Naive B cell (primary cell): ENCODE measurements around the gene AXL. TPM values are rescaled to one million over a fixed set of nuclear protein-coding genes. Genes with fewer than 3 reads are reported as not detected.

Experiments
- ATAC-seq, 2 donors: fragments of 150-1000 bp; cut with Tn5 transposase; 2 replicates each; pipeline ENCODE4 v1.10.0; 2021; ENCODE audit warnings: low read depth in 2 of 2, mild to moderate bottlenecking in 2 of 2, moderate library complexity in 2 of 2
- DNase-seq: peaks from one replicate; pipeline ENCODE4 v3.0.0; 2022
- H3K27ac Mint-ChIP-seq, 6 donors: one replicate each; pipeline ENCODE4 v1.8.0; 2020 to 2022; ENCODE audit warnings: mild to moderate bottlenecking in 6 of 6, mixed read lengths in 6 of 6, moderate library complexity in 5 of 6, inconsistent platforms in 2 of 6
- H3K27me3 Mint-ChIP-seq, 3 donors: one replicate each; pipeline ENCODE4 v1.8.0; 2021 to 2022; ENCODE audit warnings: mixed read lengths in 3 of 3, mild to moderate bottlenecking in 1 of 3
- H3K36me3 Mint-ChIP-seq, 2 donors: one replicate each; pipeline ENCODE4 v1.8.0; 2020 to 2022; ENCODE audit warnings: mixed read lengths in 2 of 2, inconsistent platforms in 1 of 2, mild to moderate bottlenecking in 1 of 2
- H3K4me1 Mint-ChIP-seq, 3 donors: one replicate each; pipeline ENCODE4 v1.8.0; 2020 to 2022; ENCODE audit warnings: mixed read lengths in 3 of 3, inconsistent platforms in 1 of 3, mild to moderate bottlenecking in 1 of 3, moderate library complexity in 1 of 3
- H3K4me3 Mint-ChIP-seq, 8 donors: one replicate each; pipeline ENCODE4 v1.8.0; 2020 to 2022; ENCODE audit warnings: mild to moderate bottlenecking in 8 of 8, mixed read lengths in 8 of 8, moderate library complexity in 8 of 8, inconsistent platforms in 2 of 8
- H3K9me3 Mint-ChIP-seq, 7 donors: one replicate each; pipeline ENCODE4 v1.8.0; 2020 to 2022; ENCODE audit warnings: mixed read lengths in 7 of 7, mild to moderate bottlenecking in 5 of 7, inconsistent platforms in 2 of 7, moderate library complexity in 1 of 7
- polyA plus RNA-seq, 6 donors: library from polyadenylated mRNA; unstranded; fragments of 300-500 nt; fragmentation: Illumina TruSeq; gene quantifications; one replicate each; pipeline ENCODE4 v1.2.3, GENCODE V29; 2021; ENCODE audit warnings: low read depth in 6 of 6

AXL gene
- polyA plus RNA-seq, 6 donors from 2014 or later: 0.05 to 1.4 (median 0.26) TPM; not detected in 1

DNA sequence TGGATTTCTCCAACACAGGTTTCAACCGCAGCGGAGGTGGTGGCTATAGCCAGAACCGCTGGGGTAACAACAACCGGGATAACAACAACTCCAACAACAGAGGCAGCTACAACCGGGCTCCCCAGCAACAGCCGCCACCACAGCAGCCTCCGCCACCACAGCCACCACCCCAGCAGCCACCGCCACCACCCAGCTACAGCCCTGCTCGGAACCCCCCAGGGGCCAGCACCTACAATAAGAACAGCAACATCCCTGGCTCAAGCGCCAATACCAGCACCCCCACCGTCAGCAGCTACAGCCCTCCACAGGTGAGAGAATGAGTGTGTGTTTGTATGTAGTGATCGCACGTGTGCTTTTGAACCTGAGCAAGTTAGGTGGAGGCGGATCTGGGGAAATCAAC lies 84.9 kb downstream of the AXL start:
- no peaks in the 10 kb centered on the region for H3K9me3 Mint-ChIP-seq
- no peak for ATAC-seq
- H3K27me3 Mint-ChIP-seq: no peaks in the 10 kb centered on the region
- peaks cover 49 to 84% (median 63%) of the 10 kb centered on the region in 3 donors for H3K4me1 Mint-ChIP-seq
- peak overlapping the region in 4 of 6 donors; percentile 38 to 97 (median 72) for H3K27ac Mint-ChIP-seq
- no peak for DNase-seq
- peak overlapping the region in 2 of 8 donors; percentile 28 to 51 for H3K4me3 Mint-ChIP-seq
- H3K36me3 Mint-ChIP-seq: peaks cover 9 to 21% of the 10 kb centered on the region in 2 donors

GRCh38 chr19:41304706-41305483 lies 85.9 kb downstream of the AXL start:
- no peak for ATAC-seq
- H3K27ac Mint-ChIP-seq: peak overlapping the region; percentile 11 to 97 (median 79)

GRCh38 chr19:41305927-41306793 lies 87.1 kb downstream of the AXL start:
- H3K36me3 Mint-ChIP-seq: peaks cover 9 to 21% of the 10 kb centered on the region in 2 donors
- H3K4me1 Mint-ChIP-seq: peaks cover 55 to 82% (median 72%) of the 10 kb centered on the region in 3 donors
- H3K27me3 Mint-ChIP-seq: no peaks in the 10 kb centered on the region
- peak overlapping the region; percentile 18 to 100 (median 94) for H3K27ac Mint-ChIP-seq
- H3K4me3 Mint-ChIP-seq: no peak overlapping the region
- no peak for ATAC-seq
- no peaks in the 10 kb centered on the region for H3K9me3 Mint-ChIP-seq
- DNase-seq: no peak

More at GRCh38 chr19:41304706-41305483, 85.9 kb downstream of the AXL start:
- peak overlapping the region in 3 of 8 donors; percentile 9 to 54 (median 50) for H3K4me3 Mint-ChIP-seq
- peaks cover 9 to 21% of the 10 kb centered on the region in 2 donors for H3K36me3 Mint-ChIP-seq
- no peak for DNase-seq
- no peaks in the 10 kb centered on the region for H3K9me3 Mint-ChIP-seq
- peaks cover 54 to 84% (median 69%) of the 10 kb centered on the region in 3 donors for H3K4me1 Mint-ChIP-seq
- H3K27me3 Mint-ChIP-seq: no peaks in the 10 kb centered on the region

DNA sequence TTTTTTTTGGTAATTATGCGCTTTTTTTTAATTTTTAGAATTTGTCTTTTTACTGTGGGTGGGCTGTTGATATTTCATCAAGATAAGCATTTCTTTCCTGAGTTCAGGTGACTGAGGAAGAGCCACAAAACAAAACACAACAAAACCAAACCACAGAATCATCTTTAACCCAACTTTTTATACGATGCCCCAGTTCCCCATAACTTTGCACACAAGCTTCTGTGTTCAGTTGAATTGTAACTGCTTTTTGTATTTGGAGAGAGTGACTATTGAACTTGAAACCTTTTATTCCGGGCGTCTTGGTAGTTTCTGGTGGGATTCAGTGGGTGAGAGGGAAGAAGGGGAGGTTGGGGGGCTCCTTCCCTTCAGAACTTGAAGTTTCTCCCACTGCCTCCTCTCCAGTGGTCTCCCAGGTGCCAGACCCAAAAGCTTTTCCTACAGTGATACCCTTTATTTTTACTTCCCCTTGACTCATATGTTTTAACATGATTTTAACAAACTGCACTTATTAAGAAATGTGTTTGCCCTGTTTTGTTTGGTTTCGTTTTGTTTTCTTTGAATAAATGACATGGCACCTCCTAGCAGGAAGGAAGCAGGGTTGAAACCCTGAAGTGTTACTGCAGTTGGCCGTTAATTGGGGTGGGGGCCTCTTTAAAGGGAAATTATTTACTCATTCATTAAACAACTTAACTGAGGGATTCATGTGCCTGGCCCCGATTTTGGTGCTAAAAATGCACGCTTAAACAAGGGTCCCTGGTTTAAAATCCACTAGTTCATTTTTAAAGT lies 88.3 kb downstream of the AXL start:
- H3K4me3 Mint-ChIP-seq: peak overlapping the region in 7 of 8 donors; percentile 13 to 100 (median 91)
- H3K27me3 Mint-ChIP-seq: no peaks in the 10 kb centered on the region
- peaks cover 8 to 21% of the 10 kb centered on the region in 2 donors for H3K36me3 Mint-ChIP-seq
- no peaks in the 10 kb centered on the region for H3K9me3 Mint-ChIP-seq
- peak overlapping the region; percentile 8 to 100 (median 99) for H3K27ac Mint-ChIP-seq
- ATAC-seq (no peak), DNase-seq (no peak)
- peaks cover 53 to 82% (median 72%) of the 10 kb centered on the region in 3 donors for H3K4me1 Mint-ChIP-seq

- ATAC-seq (peak; percentile 4 to 7), DNase-seq (no peak)
- Mint-ChIP-seq H3K4me3 (peak overlapping the region in 7 of 8 donors; percentile 91 to 100 (median 98)), H3K4me1 (peaks cover 53 to 82% (median 70%) of the 10 kb centered on the region in 3 donors), H3K27ac (peak overlapping the region; percentile 99 to 100 (median 99)), H3K9me3 (no peaks in the 10 kb centered on the region), H3K36me3 (peaks cover 5 to 23% of the 10 kb centered on the region in 2 donors), H3K27me3 (no peaks in the 10 kb centered on the region)
Measured at GRCh38 chr19:41307954-41308449, 89.0 kb downstream of the AXL start.

DNA sequence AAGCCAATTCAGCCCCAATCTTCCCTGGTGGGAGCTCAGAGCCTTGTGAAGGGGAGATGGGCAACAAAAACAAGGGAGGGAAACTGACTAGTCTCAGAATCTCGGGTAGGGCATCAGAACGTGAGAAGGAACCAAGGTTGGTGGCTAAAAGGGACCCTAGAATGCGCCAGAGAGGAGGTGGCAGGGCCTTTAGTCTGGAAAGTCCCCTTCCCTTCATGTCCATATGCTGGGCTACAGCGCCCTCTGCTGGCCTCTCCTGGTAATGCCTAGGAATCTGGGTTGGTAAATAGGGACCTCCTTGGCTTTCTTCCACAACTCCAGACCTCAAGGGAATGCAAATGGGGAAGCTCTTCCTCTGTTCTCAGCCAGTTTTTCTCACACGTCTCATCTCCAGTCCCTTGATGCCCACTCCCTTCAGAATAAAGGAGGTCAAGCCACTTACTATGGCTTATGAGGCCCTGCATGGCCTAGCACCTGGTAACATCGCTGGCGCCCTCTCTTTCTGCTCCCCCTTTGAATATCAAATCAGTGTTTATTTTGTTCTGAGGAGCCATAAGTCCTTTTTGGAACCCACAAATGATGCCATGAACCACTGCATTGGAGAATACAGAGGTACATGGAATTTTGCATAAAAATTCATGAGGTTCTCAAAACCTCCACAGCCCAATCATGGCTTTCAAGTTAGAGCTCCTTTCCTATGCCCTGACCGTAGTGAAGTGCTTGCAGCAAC lies 89.6 kb downstream of the AXL start:
- ATAC-seq: peak; percentile 71
- H3K36me3 Mint-ChIP-seq: peaks cover 5 to 29% of the 10 kb centered on the region in 2 donors
- peak overlapping the region; percentile 99 to 100 (median 99) for H3K27ac Mint-ChIP-seq
- DNase-seq: peak; percentile 87
- peaks cover 57 to 82% (median 74%) of the 10 kb centered on the region in 3 donors for H3K4me1 Mint-ChIP-seq
- peak overlapping the region; percentile 91 to 100 (median 98) for H3K4me3 Mint-ChIP-seq
- H3K27me3 Mint-ChIP-seq: no peaks in the 10 kb centered on the region
- H3K9me3 Mint-ChIP-seq: no peaks in the 10 kb centered on the region

GRCh38 chr19:41309180-41310032 lies 90.4 kb downstream of the AXL start:
- ATAC-seq (no peak), DNase-seq (no peak)
- Mint-ChIP-seq H3K36me3 (peaks cover under 1 to 26% of the 10 kb centered on the region in 2 donors), H3K9me3 (no peaks in the 10 kb centered on the region), H3K4me3 (peak overlapping the region; percentile 91 to 100 (median 98)), H3K27me3 (no peaks in the 10 kb centered on the region), H3K27ac (peak overlapping the region; percentile 99 to 100 (median 99)), H3K4me1 (peaks cover 55 to 82% (median 72%) of the 10 kb centered on the region in 3 donors)

GRCh38 chr19:41310033-41310831 lies 91.2 kb downstream of the AXL start, which contains the start of gene CCDC97:
Gene CCDC97, plus strand, starts transcription at chr19:41310172. Its CDS starts 139 bp downstream, at chr19:41310311.
- Mint-ChIP-seq H3K4me1 (peaks cover 55 to 77% (median 70%) of the 10 kb centered on the region in 3 donors), H3K36me3 (peaks cover 0 to 23% of the 10 kb centered on the region in 2 donors), H3K9me3 (no peaks in the 10 kb centered on the region), H3K4me3 (peak within 1 kb of the TSS; percentile 91 to 100 (median 98)), H3K27ac (peak within 1 kb of the TSS; percentile 99 to 100 (median 99)), H3K27me3 (no peaks in the 10 kb centered on the region)
- ATAC-seq: peak; percentile 71 to 75
- DNase-seq: peak; percentile 92

DNA sequence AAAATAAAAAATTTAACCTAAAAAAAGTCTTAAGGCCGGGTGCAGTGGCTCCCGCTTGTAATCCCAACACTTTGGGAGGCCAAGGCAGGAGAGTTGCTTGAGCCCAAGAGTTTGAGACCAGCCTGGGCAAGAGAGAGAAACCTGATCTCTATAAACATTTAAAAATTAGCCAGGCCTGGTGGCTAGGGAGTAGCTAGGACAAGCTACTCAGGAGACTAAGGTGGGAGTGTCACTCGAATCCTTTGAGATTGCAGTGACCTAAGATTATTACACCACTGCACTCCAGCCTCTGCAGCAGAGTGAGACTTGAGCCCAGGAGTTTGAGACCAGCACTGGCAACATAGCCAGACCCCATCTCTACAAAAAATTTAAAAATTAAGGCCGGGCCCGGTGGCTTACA lies 92.0 kb downstream of the AXL start:
- peak overlapping the region; percentile 83 to 100 (median 98) for H3K4me3 Mint-ChIP-seq
- no peak for DNase-seq
- H3K27me3 Mint-ChIP-seq: no peaks in the 10 kb centered on the region
- peaks cover 0 to 25% of the 10 kb centered on the region in 2 donors for H3K36me3 Mint-ChIP-seq
- H3K9me3 Mint-ChIP-seq: no peaks in the 10 kb centered on the region
- H3K4me1 Mint-ChIP-seq: peaks cover 57 to 78% (median 73%) of the 10 kb centered on the region in 3 donors
- no peak for ATAC-seq
- peak overlapping the region in 4 of 6 donors; percentile 61 to 99 (median 88) for H3K27ac Mint-ChIP-seq
